ENCODE measurements around the gene LSM14B. TPM values are rescaled to one million over a fixed set of nuclear protein-coding genes. Genes with fewer than 3 reads are reported as not detected.

The LSM14B gene
- total RNA-seq, 3 donors from 2014 or later (not counting 1 experiment from before 2014, with no cell fraction given): 41.1 to 56.2 (median 47.3) TPM

GRCh38 chr20:62158541-62158940 lies 36.3 kb downstream of the LSM14B start:
- DNase-seq: no peak
- intact Hi-C loops (cut with micrococcal nuclease): no loop called here
- H3K4me3 Mint-ChIP-seq: no peak overlapping the region
- Histone ChIP-seq H3K27me3 (ENCODE audit: control insufficient read depth, insufficient read depth, low read length) (no peaks in the 10 kb centered on the region), H3K36me3 (ENCODE audit: control insufficient read depth, insufficient read depth, low read length) (peaks cover 10% of the 10 kb centered on the region), H3K27ac (ENCODE audit: low read length) (no peak overlapping the region), H3K4me3 (ENCODE audit: low read length) (no peak overlapping the region), H3K4me1 (ENCODE audit: control insufficient read depth, insufficient read depth, low read length) (peaks cover 18% of the 10 kb centered on the region), H3K9me3 (ENCODE audit: control insufficient read depth, insufficient read depth, low read length) (no peaks in the 10 kb centered on the region)
- H3K9me3 Mint-ChIP-seq: no peaks in the 10 kb centered on the region
- ATAC-seq: no peak
- no peak for TF ChIP-seq CTCF (IDR thresholded peaks at IDR 0.05)
- H3K4me1 Mint-ChIP-seq: peaks cover 5 to 18% of the 10 kb centered on the region in 2 donors
- no peak overlapping the region for H3K27ac Mint-ChIP-seq
- no peaks in the 10 kb centered on the region for H3K36me3 Mint-ChIP-seq
- H3K27me3 Mint-ChIP-seq (ENCODE audit: low read depth in 2 of 2): no peaks in the 10 kb centered on the region
- WGBS (ENCODE audit: insufficient coverage): 97% methylated on average over 22 of the region's 22 CpGs

- Mint-ChIP-seq H3K9me3 (no peaks in the 10 kb centered on the region), H3K4me1 (peaks cover 5 to 18% of the 10 kb centered on the region in 2 donors), H3K27me3 (ENCODE audit: low read depth in 2 of 2) (no peaks in the 10 kb centered on the region), H3K4me3 (no peak overlapping the region), H3K27ac (no peak overlapping the region), H3K36me3 (no peaks in the 10 kb centered on the region)
- H3K36me3 ChIP-seq (ENCODE audit: control insufficient read depth, insufficient read depth, low read length): peaks cover 13% of the 10 kb centered on the region
- DNase-seq (no peak), ATAC-seq (no peak)
- no peaks in the 10 kb centered on the region for H3K27me3 ChIP-seq (ENCODE audit: control insufficient read depth, insufficient read depth, low read length)
- peaks cover 18% of the 10 kb centered on the region for H3K4me1 ChIP-seq (ENCODE audit: control insufficient read depth, insufficient read depth, low read length)
- H3K9me3 ChIP-seq (ENCODE audit: control insufficient read depth, insufficient read depth, low read length): no peaks in the 10 kb centered on the region
- no peak overlapping the region for H3K27ac ChIP-seq (ENCODE audit: low read length)
- no peak overlapping the region for H3K4me3 ChIP-seq (ENCODE audit: low read length)
- 97% methylated on average over 11 of the region's 11 CpGs for WGBS (ENCODE audit: insufficient coverage)
- no peak for TF ChIP-seq CTCF (IDR thresholded peaks at IDR 0.05)
- intact Hi-C loops (cut with micrococcal nuclease): no loop called here
Observed at GRCh38 chr20:62159052-62159451, 36.8 kb downstream of the LSM14B start.

GRCh38 chr20:62159839-62160238 lies 37.6 kb downstream of the LSM14B start:
- no peak overlapping the region for H3K4me3 Mint-ChIP-seq

More at GRCh38 chr20:62159839-62160238, 37.6 kb downstream of the LSM14B start:
- Mint-ChIP-seq H3K27me3 (ENCODE audit: low read depth in 2 of 2) (no peaks in the 10 kb centered on the region), H3K9me3 (no peaks in the 10 kb centered on the region), H3K4me1 (peaks cover 5 to 16% of the 10 kb centered on the region in 2 donors), H3K27ac (peak overlapping the region in 1 of 2 donors; percentile 64), H3K36me3 (no peaks in the 10 kb centered on the region)
- Histone ChIP-seq H3K4me1 (ENCODE audit: control insufficient read depth, insufficient read depth, low read length) (peaks cover 18% of the 10 kb centered on the region), H3K4me3 (ENCODE audit: low read length) (no peak overlapping the region), H3K27ac (ENCODE audit: low read length) (no peak overlapping the region), H3K27me3 (ENCODE audit: control insufficient read depth, insufficient read depth, low read length) (no peaks in the 10 kb centered on the region), H3K9me3 (ENCODE audit: control insufficient read depth, insufficient read depth, low read length) (no peaks in the 10 kb centered on the region), H3K36me3 (ENCODE audit: control insufficient read depth, insufficient read depth, low read length) (peaks cover 19% of the 10 kb centered on the region)
- WGBS (ENCODE audit: insufficient coverage): 68% methylated on average over 14 of the region's 14 CpGs
- TF ChIP-seq CTCF (IDR thresholded peaks at IDR 0.05): no peak
- DNase-seq: no peak
- ATAC-seq: peak in 1 of 3 donors; percentile 17
- intact Hi-C loops (cut with micrococcal nuclease): no loop called here
